ENCODE measurements around the gene NTRK1.

DNA sequence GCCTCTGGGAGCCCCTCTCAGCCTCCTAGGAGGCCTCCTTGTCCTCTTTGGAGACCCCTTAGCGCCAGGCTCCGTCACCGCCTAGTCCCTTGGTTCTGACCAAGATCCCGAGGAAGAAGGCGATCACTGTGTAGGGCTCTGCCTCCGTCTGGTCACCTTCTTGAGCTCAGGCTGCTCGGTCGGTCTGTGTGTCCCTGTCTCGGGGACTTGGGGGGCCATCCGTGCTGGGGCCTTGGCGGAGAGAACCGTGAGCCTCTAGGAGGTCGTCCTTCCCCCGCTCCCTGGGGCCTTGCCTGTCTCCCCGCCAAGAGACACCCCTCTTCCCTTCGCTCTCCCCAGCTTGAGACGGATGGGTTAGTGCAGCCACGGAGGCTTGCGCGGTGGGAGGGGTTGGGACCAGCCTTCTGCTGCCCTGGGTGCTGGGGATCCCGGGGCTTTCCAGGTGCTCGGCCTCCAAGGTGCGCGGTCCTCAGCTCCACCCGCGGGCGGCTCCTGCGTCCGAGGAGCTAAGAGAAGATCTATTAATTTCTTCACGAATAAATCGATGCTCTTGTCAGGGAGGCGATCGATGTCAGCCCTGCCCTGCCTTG is 1.0 kb upstream of the NTRK1 start:
- TF ChIP-seq NFRKB (IDR thresholded peaks at IDR 0.05), result no peak
- TF ChIP-seq FOXM1 (IDR thresholded peaks at IDR 0.05; ENCODE audit: borderline replicate concordance), result no peak
- no peak for TF ChIP-seq ELF4 (IDR thresholded peaks at IDR 0.05)
- TF ChIP-seq, protein P1, sequence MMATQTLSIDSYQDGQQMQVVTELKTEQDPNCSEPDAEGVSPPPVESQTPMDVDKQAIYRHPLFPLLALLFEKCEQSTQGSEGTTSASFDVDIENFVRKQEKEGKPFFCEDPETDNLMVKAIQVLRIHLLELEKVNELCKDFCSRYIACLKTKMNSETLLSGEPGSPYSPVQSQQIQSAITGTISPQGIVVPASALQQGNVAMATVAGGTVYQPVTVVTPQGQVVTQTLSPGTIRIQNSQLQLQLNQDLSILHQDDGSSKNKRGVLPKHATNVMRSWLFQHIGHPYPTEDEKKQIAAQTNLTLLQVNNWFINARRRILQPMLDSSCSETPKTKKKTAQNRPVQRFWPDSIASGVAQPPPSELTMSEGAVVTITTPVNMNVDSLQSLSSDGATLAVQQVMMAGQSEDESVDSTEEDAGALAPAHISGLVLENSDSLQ (IDR thresholded peaks at IDR 0.05), result no peak
- no peak for TF ChIP-seq LEF1 (IDR thresholded peaks at IDR 0.05; ENCODE audit: borderline replicate concordance)
- TF ChIP-seq CTBP1 (IDR thresholded peaks at IDR 0.05; ENCODE audit: borderline replicate concordance), result no peak
- no peak for TF ChIP-seq SP1 (IDR thresholded peaks at IDR 0.05)
- no peak for TF ChIP-seq FOXK2 (IDR thresholded peaks at IDR 0.05)
- TF ChIP-seq FOXA1 (IDR thresholded peaks at IDR 0.05), result no peak
- TF ChIP-seq SUZ12 (IDR thresholded peaks at IDR 0.05), result no peak
- TF ChIP-seq TARDBP (IDR thresholded peaks at IDR 0.05), result no peak
- no peak for TF ChIP-seq ARNT (IDR thresholded peaks at IDR 0.05)
